ENCODE results near the gene CHD5. TPM values are rescaled to one million over a fixed set of nuclear protein-coding genes. Genes with fewer than 3 reads are reported as not detected.

CHD5 gene
- total RNA-seq, 6 experiments from 2014 or later = not detected

- no peak overlapping the region for H3K27ac ChIP-seq
- no peaks in the 10 kb centered on the region for H3K9me3 ChIP-seq
- H3K4me1 ChIP-seq = no peaks in the 10 kb centered on the region
- TF ChIP-seq POLR2A (IDR thresholded peaks at IDR 0.05) (no peak), CTCF (IDR thresholded peaks at IDR 0.05) (no peak)
- intact Hi-C loops (cut with DNase I) = loop anchor here in 1 of 2 donors (5.0 kb wide), 1 partner anchor 141 kb away; no protein-coding TSS in a partner anchor
- WGBS (ENCODE audit: insufficient coverage, low coverage, low lambda C conversion rate, missing lambda C conversion rate) = 86% methylated on average over 16 of the region's 28 CpGs
- DNase-seq (peak in 1 of 3 donors; percentile 35), ATAC-seq (no peak)
- no peaks in the 10 kb centered on the region for H3K36me3 ChIP-seq
- H3K27me3 ChIP-seq = no peaks in the 10 kb centered on the region
- no peak overlapping the region for H3K4me3 ChIP-seq
Measured at GRCh38 chr1:6106321-6106731, 73.8 kb downstream of the CHD5 start.

GRCh38 chr1:6105763-6106162 lies 74.4 kb downstream of the CHD5 start:
- H3K4me3 ChIP-seq = no peak overlapping the region
- DNase-seq = peak in 1 of 3 donors; percentile 20
- H3K36me3 ChIP-seq = no peaks in the 10 kb centered on the region
- no peak for TF ChIP-seq POLR2A (IDR thresholded peaks at IDR 0.05)
- no peak for TF ChIP-seq CTCF (IDR thresholded peaks at IDR 0.05)
- no peaks in the 10 kb centered on the region for H3K27me3 ChIP-seq
- no peaks in the 10 kb centered on the region for H3K4me1 ChIP-seq
- ATAC-seq = no peak
- no peak overlapping the region for H3K27ac ChIP-seq
- H3K9me3 ChIP-seq = no peaks in the 10 kb centered on the region
- intact Hi-C loops (cut with DNase I) = loop anchor here in 1 of 2 donors (5.0 kb wide), 1 partner anchor 142 kb away; no protein-coding TSS in a partner anchor
- WGBS (ENCODE audit: insufficient coverage, low coverage, low lambda C conversion rate, missing lambda C conversion rate) = 50% methylated on average over 2 of the region's 7 CpGs

- intact Hi-C loops (cut with DNase I) = loop anchor here in 1 of 2 donors (5.0 kb wide), 1 partner anchor 142 kb away; no protein-coding TSS in a partner anchor
- Histone ChIP-seq H3K27me3 (no peaks in the 10 kb centered on the region), H3K4me3 (no peak overlapping the region), H3K27ac (no peak overlapping the region), H3K36me3 (no peaks in the 10 kb centered on the region), H3K4me1 (no peaks in the 10 kb centered on the region), H3K9me3 (no peaks in the 10 kb centered on the region)
- 25% methylated on average over 4 of the region's 12 CpGs for WGBS (ENCODE audit: insufficient coverage, low coverage, low lambda C conversion rate, missing lambda C conversion rate)
- DNase-seq (peak in 1 of 3 donors; percentile 24), ATAC-seq (no peak)
- no peak for TF ChIP-seq CTCF (IDR thresholded peaks at IDR 0.05)
- no peak for TF ChIP-seq POLR2A (IDR thresholded peaks at IDR 0.05)
Measured at GRCh38 chr1:6105218-6105679, 74.9 kb downstream of the CHD5 start.

- H3K4me1 ChIP-seq = no peaks in the 10 kb centered on the region
- 40% methylated on average over 1 of the region's 9 CpGs for WGBS (ENCODE audit: insufficient coverage, low coverage, low lambda C conversion rate, missing lambda C conversion rate)
- no peak overlapping the region for H3K27ac ChIP-seq
- H3K36me3 ChIP-seq = no peaks in the 10 kb centered on the region
- no peaks in the 10 kb centered on the region for H3K27me3 ChIP-seq
- DNase-seq (peak in 1 of 3 donors; percentile 37), ATAC-seq (no peak)
- intact Hi-C loops (cut with DNase I) = loop anchor here in 1 of 2 donors (5.0 kb wide), 1 partner anchor 143 kb away; no protein-coding TSS in a partner anchor
- H3K4me3 ChIP-seq = no peak overlapping the region
- TF ChIP-seq CTCF (IDR thresholded peaks at IDR 0.05) = no peak
- no peaks in the 10 kb centered on the region for H3K9me3 ChIP-seq
Measured at GRCh38 chr1:6104631-6105030, 75.5 kb downstream of the CHD5 start.
